ENCODE data around the gene CCDC102A. TPM values are rescaled to one million over a fixed set of nuclear protein-coding genes. Genes with fewer than 3 reads are reported as not detected.

CCDC102A gene
- total RNA-seq, 1 donor from 2014 or later: 15.5 TPM

DNA sequence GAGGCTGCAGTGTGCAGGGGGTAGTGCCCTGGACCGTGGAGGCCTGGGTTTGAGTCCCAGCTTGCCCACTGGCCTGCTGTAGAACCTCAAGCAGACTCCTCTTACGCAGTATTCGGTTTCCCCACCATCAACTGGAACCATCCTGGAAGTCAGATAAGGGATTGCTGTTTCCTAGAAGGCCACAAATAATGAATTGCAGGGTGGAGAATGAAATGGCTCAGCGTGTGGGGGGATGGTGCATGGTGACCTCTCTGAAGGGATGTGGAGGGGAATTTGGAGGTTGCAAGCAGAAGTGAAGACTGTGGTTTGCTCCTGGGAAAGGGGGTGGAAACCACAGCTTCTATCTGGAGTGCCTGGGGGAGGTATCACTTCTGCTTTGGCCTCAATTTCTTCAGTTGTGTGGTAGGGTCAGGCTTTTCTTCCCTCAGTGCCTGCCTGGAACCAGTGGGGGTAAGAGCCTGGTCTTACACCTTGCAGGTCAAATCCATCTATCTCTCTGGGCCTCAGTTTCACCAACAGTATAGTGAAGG lies 7.8 kb upstream of the CCDC102A start:
- ATAC-seq (ENCODE audit: low read depth): peak; percentile 79
- no peaks in the 10 kb centered on the region for H3K27me3 Mint-ChIP-seq
- H3K4me1 Mint-ChIP-seq: peaks cover 87% of the 10 kb centered on the region
- peak; percentile 64 for DNase-seq
- peaks cover 11% of the 10 kb centered on the region for H3K36me3 Mint-ChIP-seq (ENCODE audit: low read depth)
- ChIA-PET POLR2A (interaction anchor here (0.6 to 4.4 kb wide), 13 partner anchors 8 to 837 kb away, joined by 3 to 26 read pairs (median 5); partner anchors contain the start of genes CCDC102A, CIAPIN1, COQ9 and USB1), CTCF (interaction anchor here (1.3 to 1.9 kb wide), 3 partner anchors 21 to 32 kb away, joined by 4 to 7 read pairs (median 5); no protein-coding TSS in a partner anchor)
- TF ChIP-seq, protein P1, sequence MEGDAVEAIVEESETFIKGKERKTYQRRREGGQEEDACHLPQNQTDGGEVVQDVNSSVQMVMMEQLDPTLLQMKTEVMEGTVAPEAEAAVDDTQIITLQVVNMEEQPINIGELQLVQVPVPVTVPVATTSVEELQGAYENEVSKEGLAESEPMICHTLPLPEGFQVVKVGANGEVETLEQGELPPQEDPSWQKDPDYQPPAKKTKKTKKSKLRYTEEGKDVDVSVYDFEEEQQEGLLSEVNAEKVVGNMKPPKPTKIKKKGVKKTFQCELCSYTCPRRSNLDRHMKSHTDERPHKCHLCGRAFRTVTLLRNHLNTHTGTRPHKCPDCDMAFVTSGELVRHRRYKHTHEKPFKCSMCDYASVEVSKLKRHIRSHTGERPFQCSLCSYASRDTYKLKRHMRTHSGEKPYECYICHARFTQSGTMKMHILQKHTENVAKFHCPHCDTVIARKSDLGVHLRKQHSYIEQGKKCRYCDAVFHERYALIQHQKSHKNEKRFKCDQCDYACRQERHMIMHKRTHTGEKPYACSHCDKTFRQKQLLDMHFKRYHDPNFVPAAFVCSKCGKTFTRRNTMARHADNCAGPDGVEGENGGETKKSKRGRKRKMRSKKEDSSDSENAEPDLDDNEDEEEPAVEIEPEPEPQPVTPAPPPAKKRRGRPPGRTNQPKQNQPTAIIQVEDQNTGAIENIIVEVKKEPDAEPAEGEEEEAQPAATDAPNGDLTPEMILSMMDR (IDR thresholded peaks at IDR 0.05): no peak
- peak overlapping the region; percentile 79 for H3K27ac Mint-ChIP-seq
- peak overlapping the region; percentile 88 for H3K4me3 Mint-ChIP-seq
- no peaks in the 10 kb centered on the region for H3K9me3 Mint-ChIP-seq
- intact Hi-C loops (cut with micrococcal nuclease): loop anchor here (1.0 to 2.0 kb wide), 6 partner anchors 8 to 243 kb away; partner anchors contain the start of gene CCDC102A

DNA sequence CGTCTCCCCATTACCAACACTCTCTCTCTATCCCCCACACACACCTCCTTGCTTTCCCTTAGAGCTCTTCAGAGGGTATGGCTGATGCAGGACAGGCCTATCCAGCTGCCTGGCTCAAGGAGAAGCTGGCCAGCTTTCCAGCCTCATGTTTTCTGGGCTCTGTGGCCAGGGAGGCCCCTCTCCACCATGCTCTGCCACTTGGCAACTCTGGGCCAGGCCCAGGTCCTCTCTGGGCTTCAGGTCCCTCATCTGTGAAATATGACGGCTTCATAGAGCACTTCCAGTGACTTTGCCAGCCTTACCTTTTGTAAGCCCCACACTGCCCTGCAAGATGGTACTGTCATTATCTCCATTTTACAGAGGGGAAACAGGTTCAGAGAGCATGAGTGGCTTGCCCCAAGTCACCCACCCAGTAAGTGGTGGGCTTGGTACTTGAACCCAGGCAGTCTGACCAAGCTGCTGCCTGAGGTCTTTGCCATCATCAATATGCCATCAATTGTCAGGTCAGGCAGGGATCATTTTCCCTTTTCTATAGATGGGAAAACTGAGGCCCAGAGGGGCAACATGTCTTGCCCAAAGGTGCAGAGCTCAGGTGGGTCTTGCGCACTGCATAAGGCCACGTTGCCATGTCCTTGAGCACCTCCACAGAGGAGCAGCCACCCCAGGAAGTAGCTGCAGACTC lies 5.5 kb upstream of the CCDC102A start:
- DNase-seq: no peak
- ChIA-PET POLR2A (interaction anchor here (0.6 to 2.2 kb wide), 9 partner anchors 9 to 95 kb away, joined by 3 to 16 read pairs (median 5); partner anchors contain the start of genes CIAPIN1 and COQ9), CTCF (interaction anchor here (0.8 to 2.2 kb wide), 7 partner anchors 8 to 125 kb away, joined by 3 to 14 read pairs (median 4); no protein-coding TSS in a partner anchor)
- intact Hi-C loops (cut with micrococcal nuclease): loop anchor here (2.0 kb wide), 1 partner anchor 193 kb away; no protein-coding TSS in a partner anchor
- H3K4me1 Mint-ChIP-seq: peaks cover 93% of the 10 kb centered on the region
- no peaks in the 10 kb centered on the region for H3K27me3 Mint-ChIP-seq
- peak overlapping the region; percentile 88 for H3K4me3 Mint-ChIP-seq
- peaks cover 4% of the 10 kb centered on the region for H3K36me3 Mint-ChIP-seq (ENCODE audit: low read depth)
- H3K9me3 Mint-ChIP-seq: no peaks in the 10 kb centered on the region
- no peak for ATAC-seq (ENCODE audit: low read depth)
- TF ChIP-seq, protein P1 (IDR thresholded peaks at IDR 0.05): no peak
- H3K27ac Mint-ChIP-seq: peak overlapping the region; percentile 79

DNA sequence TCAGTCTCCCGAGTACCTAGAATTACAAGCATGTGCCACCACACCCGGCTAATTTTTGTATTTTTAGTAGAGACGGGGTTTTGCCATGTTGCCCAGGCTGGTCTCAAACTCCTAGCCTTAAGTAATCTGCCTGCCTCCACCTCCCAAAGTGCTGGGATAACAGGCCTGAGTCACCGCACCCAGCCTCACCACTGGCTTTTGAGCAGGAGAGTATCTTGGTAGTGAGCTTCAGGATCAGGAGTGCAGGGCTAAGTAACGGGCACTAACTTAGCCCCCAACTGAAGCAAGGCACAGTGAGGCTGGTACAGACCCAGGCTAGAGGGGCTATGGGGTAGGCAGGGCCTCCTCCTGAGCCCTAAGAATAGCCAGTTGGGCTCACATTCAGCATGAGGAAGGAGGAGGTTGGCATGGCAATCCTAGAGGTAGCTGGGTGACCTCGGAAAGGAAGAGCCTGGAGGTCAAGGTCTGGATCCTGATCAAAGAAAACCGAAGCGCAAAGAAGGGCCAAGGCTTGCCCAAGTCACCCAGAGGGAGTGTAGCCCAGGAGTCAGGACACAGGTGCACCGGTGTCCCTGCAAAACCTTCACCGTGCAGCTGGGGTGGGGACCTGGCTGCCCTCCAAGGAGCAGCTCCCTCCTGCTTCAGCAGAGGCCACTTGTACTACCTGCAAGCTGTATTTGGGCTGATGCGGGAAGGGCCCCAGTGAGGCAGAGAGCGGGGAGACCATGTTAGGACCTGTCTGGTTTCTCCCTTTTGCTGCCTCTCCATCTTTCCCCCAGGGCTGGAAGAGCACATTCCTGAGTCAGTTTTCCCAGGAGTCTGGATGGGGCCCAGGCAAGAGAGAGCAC lies 4.8 kb upstream of the CCDC102A start:
- peaks cover 91% of the 10 kb centered on the region for H3K4me1 Mint-ChIP-seq
- peak overlapping the region; percentile 88 for H3K4me3 Mint-ChIP-seq
- H3K36me3 Mint-ChIP-seq (ENCODE audit: low read depth): peaks cover 3% of the 10 kb centered on the region
- intact Hi-C loops (cut with micrococcal nuclease): no loop called here
- no peak for ATAC-seq (ENCODE audit: low read depth)
- TF ChIP-seq, protein P1 (IDR thresholded peaks at IDR 0.05): no peak
- ChIA-PET POLR2A (interaction anchor here (0.6 to 2.2 kb wide), 5 partner anchors 11 to 95 kb away, joined by 4 to 16 read pairs (median 4); no protein-coding TSS in a partner anchor), CTCF (interaction anchor here (0.9 to 2.2 kb wide), 4 partner anchors 22 to 125 kb away, joined by 3 to 14 read pairs (median 8); no protein-coding TSS in a partner anchor)
- peak overlapping the region; percentile 79 for H3K27ac Mint-ChIP-seq
- no peak for DNase-seq
- no peaks in the 10 kb centered on the region for H3K27me3 Mint-ChIP-seq
- H3K9me3 Mint-ChIP-seq: no peaks in the 10 kb centered on the region

DNA sequence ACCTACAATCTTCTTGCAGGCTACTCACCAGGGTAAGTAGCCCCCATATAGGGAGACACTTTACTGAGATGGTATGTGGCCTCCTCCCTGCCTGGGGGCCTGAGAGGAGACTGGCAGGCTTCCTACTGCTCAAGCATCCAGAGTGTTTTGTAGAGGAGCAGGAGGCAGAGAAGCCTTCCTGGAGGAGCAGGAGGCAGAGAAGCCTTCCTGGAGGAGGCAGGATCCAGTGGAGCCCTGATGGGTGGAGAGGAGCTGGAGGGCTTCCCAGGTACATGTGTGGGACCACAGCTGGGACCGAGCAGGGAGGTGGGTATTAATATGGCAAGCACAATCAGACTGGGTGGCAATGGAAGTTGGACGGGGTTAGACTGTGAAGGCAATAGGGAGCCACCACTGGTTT lies 4.0 kb upstream of the CCDC102A start:
- CTCF ChIA-PET: interaction anchor here (0.9 kb wide), 1 partner anchor 21 kb away, joined by 3 read pairs; no protein-coding TSS in a partner anchor

More for the DNA sequence above, 4.0 kb upstream of the CCDC102A start:
- TF ChIP-seq, protein P1 (IDR thresholded peaks at IDR 0.05): no peak
- no peaks in the 10 kb centered on the region for H3K9me3 Mint-ChIP-seq
- POLR2A ChIA-PET: interaction anchor here (1.5 kb wide), 1 partner anchor 14 kb away, joined by 3 read pairs; no protein-coding TSS in a partner anchor
- no peak overlapping the region for H3K27ac Mint-ChIP-seq
- intact Hi-C loops (cut with micrococcal nuclease): no loop called here
- no peaks in the 10 kb centered on the region for H3K27me3 Mint-ChIP-seq
- ATAC-seq (ENCODE audit: low read depth): no peak
- H3K36me3 Mint-ChIP-seq (ENCODE audit: low read depth): peaks cover 1% of the 10 kb centered on the region
- no peak overlapping the region for H3K4me3 Mint-ChIP-seq
- no peak for DNase-seq
- peaks cover 87% of the 10 kb centered on the region for H3K4me1 Mint-ChIP-seq
